ENCODE data around the gene APC2. TPM values are rescaled to one million over a fixed set of nuclear protein-coding genes. Genes with fewer than 3 reads are reported as not detected.

APC2 gene
- total and polyA plus RNA-seq, 12 donors = 0.06 to 12.9 (median 0.77) TPM

DNA sequence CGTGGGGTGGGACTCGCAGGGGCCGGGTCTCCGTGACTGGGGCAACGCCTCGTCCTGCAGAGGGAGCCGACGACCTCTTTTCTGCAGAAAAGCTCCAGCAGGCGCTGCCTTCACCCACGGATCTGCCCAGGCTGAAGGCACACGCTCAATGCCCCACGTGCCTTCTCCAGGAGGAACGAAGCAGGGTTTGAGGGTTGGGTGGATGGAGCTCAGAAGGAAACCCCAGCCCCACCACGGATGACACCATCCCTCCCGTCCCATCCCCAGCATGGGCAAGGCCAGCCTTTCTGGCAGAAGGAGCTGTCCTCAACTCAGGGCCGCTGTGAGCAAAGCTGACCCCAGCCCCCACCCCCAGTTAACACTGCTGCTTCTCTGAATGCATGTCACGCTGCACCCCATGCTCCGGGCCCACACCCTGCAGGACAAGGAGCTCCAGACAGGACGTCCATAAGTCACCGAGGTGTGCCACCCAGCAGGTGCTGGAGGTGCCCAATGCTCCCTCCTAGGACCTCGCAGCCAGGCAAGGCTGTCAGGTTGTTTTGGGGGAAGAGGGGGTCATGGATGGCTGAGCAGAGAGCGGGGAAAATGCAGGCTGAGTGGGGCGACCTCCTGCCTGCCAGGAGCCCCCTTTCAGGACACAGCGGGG lies 21.7 kb downstream of the APC2 start:
- DNase-seq = no peak
- H3K36me3 ChIP-seq (replicated peaks in 1 of 2) = no peaks in the 10 kb centered on the region
- intact Hi-C loops (cut with DNase I) = no loop called here
- H3K4me1 ChIP-seq (replicated peaks in 1 of 2) = peaks cover 15 to 45% of the 10 kb centered on the region in 2 donors
- H3K9me3 ChIP-seq (replicated peaks in 1 of 3) = no peaks in the 10 kb centered on the region
- TF ChIP-seq POLR2A (IDR thresholded peaks at IDR 0.05) = no peak
- TF ChIP-seq, protein P1, sequence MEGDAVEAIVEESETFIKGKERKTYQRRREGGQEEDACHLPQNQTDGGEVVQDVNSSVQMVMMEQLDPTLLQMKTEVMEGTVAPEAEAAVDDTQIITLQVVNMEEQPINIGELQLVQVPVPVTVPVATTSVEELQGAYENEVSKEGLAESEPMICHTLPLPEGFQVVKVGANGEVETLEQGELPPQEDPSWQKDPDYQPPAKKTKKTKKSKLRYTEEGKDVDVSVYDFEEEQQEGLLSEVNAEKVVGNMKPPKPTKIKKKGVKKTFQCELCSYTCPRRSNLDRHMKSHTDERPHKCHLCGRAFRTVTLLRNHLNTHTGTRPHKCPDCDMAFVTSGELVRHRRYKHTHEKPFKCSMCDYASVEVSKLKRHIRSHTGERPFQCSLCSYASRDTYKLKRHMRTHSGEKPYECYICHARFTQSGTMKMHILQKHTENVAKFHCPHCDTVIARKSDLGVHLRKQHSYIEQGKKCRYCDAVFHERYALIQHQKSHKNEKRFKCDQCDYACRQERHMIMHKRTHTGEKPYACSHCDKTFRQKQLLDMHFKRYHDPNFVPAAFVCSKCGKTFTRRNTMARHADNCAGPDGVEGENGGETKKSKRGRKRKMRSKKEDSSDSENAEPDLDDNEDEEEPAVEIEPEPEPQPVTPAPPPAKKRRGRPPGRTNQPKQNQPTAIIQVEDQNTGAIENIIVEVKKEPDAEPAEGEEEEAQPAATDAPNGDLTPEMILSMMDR (IDR thresholded peaks at IDR 0.05) = no peak
- peaks cover 69% of the 10 kb centered on the region for H3K27me3 ChIP-seq
- no peak overlapping the region for H3K4me3 ChIP-seq
- no peak overlapping the region for H3K27ac ChIP-seq
- 17 to 47% (median 23%) methylated on average over 7 to 24 of the region's 24 CpGs for WGBS, 4 donors

DNA sequence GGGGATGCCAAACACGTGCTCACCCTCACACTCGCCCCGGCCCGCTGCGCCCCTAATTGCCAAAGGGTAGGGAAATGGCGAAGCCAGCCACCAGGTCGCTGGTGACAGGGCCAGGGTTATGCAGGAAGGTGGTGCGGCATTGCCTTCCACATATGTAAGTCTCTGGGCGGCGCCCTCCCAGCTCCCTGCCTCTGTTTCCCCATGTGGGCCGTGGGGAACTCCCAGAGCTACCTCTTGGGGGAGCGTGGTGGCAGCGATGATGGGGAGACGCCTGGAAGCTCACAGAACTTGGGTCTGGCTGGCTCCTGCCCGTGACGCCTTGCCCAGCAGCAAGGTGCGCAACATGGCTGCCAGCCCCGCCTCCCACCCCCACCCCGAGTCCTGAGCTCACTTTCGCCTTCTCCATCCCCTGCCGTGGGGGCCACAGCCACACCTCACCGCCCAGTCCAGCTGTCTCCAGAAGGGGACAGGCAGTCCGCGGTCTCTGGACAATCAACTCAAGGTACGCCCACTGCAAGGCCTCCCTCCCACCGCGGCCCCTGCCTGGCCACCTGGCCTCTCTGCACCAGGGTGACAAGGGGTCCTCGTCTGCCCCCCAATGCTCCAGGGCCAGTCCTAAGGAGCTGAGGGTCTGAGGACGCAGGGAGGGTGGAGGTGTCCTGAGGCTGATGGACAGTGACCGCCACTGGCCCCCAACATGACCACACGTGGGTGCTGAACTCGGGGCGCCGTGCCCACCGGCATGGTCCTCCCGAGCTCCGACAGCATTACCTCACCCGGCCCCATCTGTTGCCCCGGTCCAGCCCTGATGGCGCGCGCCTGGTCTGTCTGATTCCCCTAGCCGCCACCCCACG lies 22.5 kb downstream of the APC2 start:
- 38 to 49% (median 42%) methylated on average over 22 to 44 of the region's 44 CpGs for WGBS, 4 donors
- H3K27ac ChIP-seq = no peak overlapping the region
- H3K9me3 ChIP-seq (replicated peaks in 1 of 3) = no peaks in the 10 kb centered on the region
- H3K4me1 ChIP-seq (replicated peaks in 1 of 2) = peaks cover 15 to 47% of the 10 kb centered on the region in 2 donors
- no peak overlapping the region for H3K4me3 ChIP-seq
- intact Hi-C loops (cut with DNase I) = no loop called here
- TF ChIP-seq POLR2A (IDR thresholded peaks at IDR 0.05) = no peak
- TF ChIP-seq, protein P1 (IDR thresholded peaks at IDR 0.05) = no peak
- H3K27me3 ChIP-seq = peaks cover 61% of the 10 kb centered on the region
- no peaks in the 10 kb centered on the region for H3K36me3 ChIP-seq (replicated peaks in 1 of 2)
- DNase-seq = no peak

DNA sequence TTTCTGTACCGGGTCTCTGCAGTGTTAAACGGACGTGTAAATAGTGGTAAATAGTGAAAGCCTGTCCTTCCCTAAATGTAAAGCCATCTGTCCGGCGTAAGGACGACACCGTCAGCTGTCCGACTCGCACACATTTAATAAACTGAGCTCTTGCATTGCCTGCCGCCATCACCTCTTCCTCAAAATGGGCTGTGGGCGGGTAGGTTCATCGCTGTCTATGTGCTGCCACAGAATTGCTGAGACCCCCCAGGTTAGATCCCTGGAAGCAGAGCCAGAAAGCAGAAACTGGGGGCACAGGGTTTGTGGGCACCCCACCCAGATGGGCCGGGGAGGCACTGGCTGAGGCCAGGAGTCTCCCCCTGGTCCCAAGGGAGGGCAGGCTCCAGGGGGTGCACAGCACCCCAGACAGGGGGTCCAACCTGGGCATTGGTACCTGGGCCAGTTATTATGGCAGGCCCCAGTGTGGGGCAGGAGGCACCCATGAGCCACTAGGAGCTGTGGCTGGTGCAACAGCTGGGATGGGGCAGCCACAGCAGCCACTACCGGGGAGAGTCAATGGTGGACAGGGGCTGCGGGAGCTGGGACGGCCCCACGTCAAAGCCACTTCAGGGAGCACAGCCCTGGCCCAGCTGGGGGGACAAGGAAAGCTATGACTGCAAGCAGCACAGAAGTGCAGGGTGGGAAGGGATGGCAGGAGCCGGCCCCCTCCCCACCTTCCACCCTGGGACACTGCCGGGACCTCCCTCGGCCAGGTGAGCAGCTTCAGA lies 23.3 kb downstream of the APC2 start:
- intact Hi-C loops (cut with DNase I) = no loop called here
- 63 to 74% (median 67%) methylated on average over 15 to 20 of the region's 20 CpGs for WGBS, 4 donors
- TF ChIP-seq, protein P1 (IDR thresholded peaks at IDR 0.05) = no peak
- no peak for TF ChIP-seq POLR2A (IDR thresholded peaks at IDR 0.05)
- H3K36me3 ChIP-seq (replicated peaks in 1 of 2) = no peaks in the 10 kb centered on the region
- no peak overlapping the region for H3K27ac ChIP-seq
- no peak for DNase-seq
- H3K4me3 ChIP-seq = no peak overlapping the region
- H3K27me3 ChIP-seq = peaks cover 53% of the 10 kb centered on the region
- peaks cover 20 to 47% of the 10 kb centered on the region in 2 donors for H3K4me1 ChIP-seq (replicated peaks in 1 of 2)
- no peaks in the 10 kb centered on the region for H3K9me3 ChIP-seq (replicated peaks in 1 of 3)
